ENCODE measurements around the gene HOXD13.

- TF ChIP-seq, protein P1, sequence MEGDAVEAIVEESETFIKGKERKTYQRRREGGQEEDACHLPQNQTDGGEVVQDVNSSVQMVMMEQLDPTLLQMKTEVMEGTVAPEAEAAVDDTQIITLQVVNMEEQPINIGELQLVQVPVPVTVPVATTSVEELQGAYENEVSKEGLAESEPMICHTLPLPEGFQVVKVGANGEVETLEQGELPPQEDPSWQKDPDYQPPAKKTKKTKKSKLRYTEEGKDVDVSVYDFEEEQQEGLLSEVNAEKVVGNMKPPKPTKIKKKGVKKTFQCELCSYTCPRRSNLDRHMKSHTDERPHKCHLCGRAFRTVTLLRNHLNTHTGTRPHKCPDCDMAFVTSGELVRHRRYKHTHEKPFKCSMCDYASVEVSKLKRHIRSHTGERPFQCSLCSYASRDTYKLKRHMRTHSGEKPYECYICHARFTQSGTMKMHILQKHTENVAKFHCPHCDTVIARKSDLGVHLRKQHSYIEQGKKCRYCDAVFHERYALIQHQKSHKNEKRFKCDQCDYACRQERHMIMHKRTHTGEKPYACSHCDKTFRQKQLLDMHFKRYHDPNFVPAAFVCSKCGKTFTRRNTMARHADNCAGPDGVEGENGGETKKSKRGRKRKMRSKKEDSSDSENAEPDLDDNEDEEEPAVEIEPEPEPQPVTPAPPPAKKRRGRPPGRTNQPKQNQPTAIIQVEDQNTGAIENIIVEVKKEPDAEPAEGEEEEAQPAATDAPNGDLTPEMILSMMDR (IDR thresholded peaks at IDR 0.05): no peak
- no peak for TF ChIP-seq POLR2A (IDR thresholded peaks at IDR 0.05)
Observed at GRCh38 chr2:176076063-176076462, 16.5 kb upstream of the HOXD13 start.
